IPS-11a (cell line): Measurements from ENCODE around the gene AANAT.
"Not testable (repeated sequence)": the region's sequence is repeated elsewhere in the genome, so short reads cannot be mapped to it uniquely, and the experiment has no call there.

ENCODE experiments used
- H3K4me3 ChIP-seq: one replicate; pipeline ENCODE4 v1.5.1; 2013; ENCODE audit warnings: low read depth, low read length, control low read depth

AANAT gene

GRCh38 chr17:76502341-76503211 lies 35.2 kb downstream of the AANAT start:
- no peak overlapping the region for H3K4me3 ChIP-seq

GRCh38 chr17:76504117-76504516 lies 36.7 kb downstream of the AANAT start:
- H3K4me3 ChIP-seq, result no peak overlapping the region

GRCh38 chr17:76506408-76507345 lies 39.3 kb downstream of the AANAT start:
- H3K4me3 ChIP-seq, result no peak overlapping the region

- H3K4me3 ChIP-seq, result not testable (repeated sequence)
Observed at GRCh38 chr17:76508472-76509063, 41.2 kb downstream of the AANAT start.

GRCh38 chr17:76510831-76511244 lies 43.4 kb downstream of the AANAT start:
- no peak overlapping the region for H3K4me3 ChIP-seq

- no peak overlapping the region for H3K4me3 ChIP-seq
Observed at GRCh38 chr17:76511668-76512365, 44.4 kb downstream of the AANAT start.

- no peak overlapping the region for H3K4me3 ChIP-seq
Observed at GRCh38 chr17:76512366-76513305, 45.2 kb downstream of the AANAT start.

- no peak overlapping the region for H3K4me3 ChIP-seq
Observed at GRCh38 chr17:76513306-76513692, 45.9 kb downstream of the AANAT start.

GRCh38 chr17:76514355-76514754 lies 47.0 kb downstream of the AANAT start:
- not testable (repeated sequence) for H3K4me3 ChIP-seq

GRCh38 chr17:76515274-76515949 lies 48.0 kb downstream of the AANAT start:
- no peak overlapping the region for H3K4me3 ChIP-seq

- H3K4me3 ChIP-seq, result no peak overlapping the region
Observed at GRCh38 chr17:76517638-76518038, 50.2 kb downstream of the AANAT start.

- no peak overlapping the region for H3K4me3 ChIP-seq
Observed at GRCh38 chr17:76519048-76519966, 51.9 kb downstream of the AANAT start.
